NCI-H446 treated with DMSO at 0.1 percent for 48 hours (cell line): ENCODE measurements around the gene KLHL26.
"Not testable (repeated sequence)": the region's sequence is repeated elsewhere in the genome, so short reads cannot be mapped to it uniquely, and the experiment has no call there.

Source experiments
- DNase-seq: peaks from one replicate; lab custom pipeline; 2025; lab: John Stamatoyannopoulos, UW

The KLHL26 gene

GRCh38 chr19:18663940-18664530, 27.2 kb downstream of the KLHL26 start:
- no peak for DNase-seq

GRCh38 chr19:18665771-18666202, 29.0 kb downstream of the KLHL26 start:
- no peak for DNase-seq

- DNase-seq: no peak
Measured at GRCh38 chr19:18666317-18666716, 29.5 kb downstream of the KLHL26 start.

- no peak for DNase-seq
Measured at GRCh38 chr19:18666784-18667183, 30.0 kb downstream of the KLHL26 start.

- no peak for DNase-seq
Measured at GRCh38 chr19:18667531-18668251, 30.9 kb downstream of the KLHL26 start.

- DNase-seq: no peak
Measured at GRCh38 chr19:18668252-18668631, 31.4 kb downstream of the KLHL26 start.

- no peak for DNase-seq
Measured at GRCh38 chr19:18668744-18669523, 32.1 kb downstream of the KLHL26 start.

GRCh38 chr19:18669524-18669817, 32.6 kb downstream of the KLHL26 start:
- DNase-seq: no peak

GRCh38 chr19:18669883-18670282, 33.1 kb downstream of the KLHL26 start:
- no peak for DNase-seq

GRCh38 chr19:18670312-18670711, 33.5 kb downstream of the KLHL26 start:
- DNase-seq: no peak

GRCh38 chr19:18671303-18672043, 34.6 kb downstream of the KLHL26 start:
- no peak for DNase-seq

- no peak for DNase-seq
Measured at GRCh38 chr19:18672044-18672451, 35.2 kb downstream of the KLHL26 start.

- peak; percentile 69 for DNase-seq
Measured at GRCh38 chr19:18672606-18673337, 35.9 kb downstream of the KLHL26 start.

GRCh38 chr19:18674616-18675015, 37.8 kb downstream of the KLHL26 start:
- DNase-seq: peak; percentile 95

GRCh38 chr19:18675779-18676178, 39.0 kb downstream of the KLHL26 start:
- no peak for DNase-seq

GRCh38 chr19:18676692-18677091, 39.9 kb downstream of the KLHL26 start:
- no peak for DNase-seq

- DNase-seq: no peak
Measured at GRCh38 chr19:18677156-18677555, 40.3 kb downstream of the KLHL26 start.

- DNase-seq: not testable (repeated sequence)
Measured at GRCh38 chr19:18680148-18680547, 43.3 kb downstream of the KLHL26 start.

- no peak for DNase-seq
Measured at GRCh38 chr19:18682807-18683108, 45.9 kb downstream of the KLHL26 start.

- DNase-seq: peak; percentile 43
Measured at GRCh38 chr19:18683109-18683957, 46.5 kb downstream of the KLHL26 start, which contains the start of gene CRTC1. Gene CRTC1 (plus strand): TSS chr19:18683680. CDS start chr19:18683703, 23 bp downstream.
